ENCODE data around the gene MED20.

MED20 gene

GRCh38 chr6:41914343-41914742, 6.6 kb downstream of the MED20 start:
- DNase-seq (ENCODE audit: low spot score), result no peak

GRCh38 chr6:41909727-41910126, 11.2 kb downstream of the MED20 start:
- no peak for DNase-seq (ENCODE audit: low spot score)

- peak; percentile 64 for DNase-seq (ENCODE audit: low spot score)
These were observed 18.9 kb downstream of the MED20 start for GRCh38 chr6:41901882-41902519.

- no peak for DNase-seq (ENCODE audit: low spot score)
These were observed 20.1 kb downstream of the MED20 start for GRCh38 chr6:41900861-41901260.

- no peak for DNase-seq (ENCODE audit: low spot score)
These were observed 24.7 kb downstream of the MED20 start for GRCh38 chr6:41896281-41896680.

- peak; percentile 83 for DNase-seq (ENCODE audit: low spot score)
These were observed 25.4 kb downstream of the MED20 start, which contains the start of gene USP49 for GRCh38 chr6:41895300-41896233. Gene USP49, minus strand, starts transcription at chr6:41895375. Its CDS starts 88,392 bp downstream, at chr6:41806983.

- DNase-seq (ENCODE audit: low spot score), result no peak
These were observed 26.3 kb downstream of the MED20 start for GRCh38 chr6:41894366-41895299.

GRCh38 chr6:41892921-41893564, 27.9 kb downstream of the MED20 start:
- DNase-seq (ENCODE audit: low spot score), result no peak

GRCh38 chr6:41887331-41887751, 33.6 kb downstream of the MED20 start:
- DNase-seq (ENCODE audit: low spot score), result no peak

GRCh38 chr6:41885930-41886329, 35.0 kb downstream of the MED20 start:
- DNase-seq (ENCODE audit: low spot score), result no peak

- DNase-seq (ENCODE audit: low spot score), result no peak
These were observed 36.0 kb downstream of the MED20 start for GRCh38 chr6:41884957-41885356.

GRCh38 chr6:41881506-41881905, 39.4 kb downstream of the MED20 start:
- no peak for DNase-seq (ENCODE audit: low spot score)

GRCh38 chr6:41878961-41879405, 42.0 kb downstream of the MED20 start:
- no peak for DNase-seq (ENCODE audit: low spot score)

GRCh38 chr6:41878246-41878645, 42.7 kb downstream of the MED20 start:
- no peak for DNase-seq (ENCODE audit: low spot score)

- no peak for DNase-seq (ENCODE audit: low spot score)
These were observed 43.8 kb downstream of the MED20 start for GRCh38 chr6:41877051-41877680.

GRCh38 chr6:41874741-41875140, 46.2 kb downstream of the MED20 start:
- DNase-seq (ENCODE audit: low spot score), result no peak

- no peak for DNase-seq (ENCODE audit: low spot score)
These were observed 48.8 kb downstream of the MED20 start for GRCh38 chr6:41872147-41872546.

- DNase-seq (ENCODE audit: low spot score), result no peak
These were observed 49.2 kb downstream of the MED20 start for GRCh38 chr6:41871691-41872090.

GRCh38 chr6:41859356-41859755, 61.6 kb downstream of the MED20 start:
- no peak for DNase-seq (ENCODE audit: low spot score)

GRCh38 chr6:41858703-41859102, 62.2 kb downstream of the MED20 start:
- no peak for DNase-seq (ENCODE audit: low spot score)

All from CD4-positive, alpha-beta T cell treated with Interleukin-15 for 4 hours (primary cell).